Measurements from ENCODE around the gene USP16.

Gene USP16

DNA sequence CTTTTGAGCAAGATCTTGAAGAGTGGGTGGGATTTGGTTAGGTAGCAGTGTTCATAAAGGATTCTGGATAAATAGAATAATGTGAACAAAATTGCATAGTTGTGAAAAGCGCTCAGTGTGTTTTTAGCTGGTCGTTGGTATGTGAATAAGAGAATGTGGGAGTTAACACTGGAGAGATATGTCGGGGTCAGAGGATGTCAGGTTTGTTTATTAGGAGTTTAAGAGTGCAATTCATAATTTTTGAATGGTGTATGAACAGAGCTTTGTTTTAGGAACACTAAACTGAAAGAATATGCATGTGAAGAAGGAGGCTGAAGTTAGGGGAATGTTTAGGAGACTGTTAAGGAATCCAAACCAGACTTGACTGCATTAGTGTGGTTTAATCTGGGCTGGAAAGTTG is 9.4 kb downstream of the USP16 start:
- H3K4me3 ChIP-seq (ENCODE audit: low read depth, low read length): no peak overlapping the region
- TF ChIP-seq, protein P1, sequence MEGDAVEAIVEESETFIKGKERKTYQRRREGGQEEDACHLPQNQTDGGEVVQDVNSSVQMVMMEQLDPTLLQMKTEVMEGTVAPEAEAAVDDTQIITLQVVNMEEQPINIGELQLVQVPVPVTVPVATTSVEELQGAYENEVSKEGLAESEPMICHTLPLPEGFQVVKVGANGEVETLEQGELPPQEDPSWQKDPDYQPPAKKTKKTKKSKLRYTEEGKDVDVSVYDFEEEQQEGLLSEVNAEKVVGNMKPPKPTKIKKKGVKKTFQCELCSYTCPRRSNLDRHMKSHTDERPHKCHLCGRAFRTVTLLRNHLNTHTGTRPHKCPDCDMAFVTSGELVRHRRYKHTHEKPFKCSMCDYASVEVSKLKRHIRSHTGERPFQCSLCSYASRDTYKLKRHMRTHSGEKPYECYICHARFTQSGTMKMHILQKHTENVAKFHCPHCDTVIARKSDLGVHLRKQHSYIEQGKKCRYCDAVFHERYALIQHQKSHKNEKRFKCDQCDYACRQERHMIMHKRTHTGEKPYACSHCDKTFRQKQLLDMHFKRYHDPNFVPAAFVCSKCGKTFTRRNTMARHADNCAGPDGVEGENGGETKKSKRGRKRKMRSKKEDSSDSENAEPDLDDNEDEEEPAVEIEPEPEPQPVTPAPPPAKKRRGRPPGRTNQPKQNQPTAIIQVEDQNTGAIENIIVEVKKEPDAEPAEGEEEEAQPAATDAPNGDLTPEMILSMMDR (IDR thresholded peaks at IDR 0.05; ENCODE audit: borderline replicate concordance, insufficient read depth, low read depth, low read length): no peak

DNA sequence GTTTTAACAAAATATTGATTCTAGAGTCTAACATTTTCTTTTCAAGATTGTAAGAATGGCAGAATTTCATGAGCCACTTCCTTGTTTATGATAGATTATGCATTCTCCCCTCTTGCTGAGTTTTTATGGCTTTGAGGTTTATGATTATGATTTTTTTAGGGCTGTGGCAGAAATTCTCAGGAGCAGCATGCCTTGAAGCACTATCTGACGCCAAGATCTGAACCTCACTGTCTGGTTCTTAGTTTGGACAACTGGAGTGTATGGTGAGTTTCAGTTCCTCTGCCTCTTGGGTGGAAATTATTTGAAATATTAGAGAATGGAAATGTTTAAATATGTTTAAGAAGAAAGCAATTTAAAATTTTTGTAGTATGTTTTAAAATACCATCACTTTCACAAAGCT is 10.2 kb downstream of the USP16 start:
- TF ChIP-seq, protein P1 (IDR thresholded peaks at IDR 0.05; ENCODE audit: borderline replicate concordance, insufficient read depth, low read depth, low read length): no peak
- no peak overlapping the region for H3K4me3 ChIP-seq (ENCODE audit: low read depth, low read length)

DNA sequence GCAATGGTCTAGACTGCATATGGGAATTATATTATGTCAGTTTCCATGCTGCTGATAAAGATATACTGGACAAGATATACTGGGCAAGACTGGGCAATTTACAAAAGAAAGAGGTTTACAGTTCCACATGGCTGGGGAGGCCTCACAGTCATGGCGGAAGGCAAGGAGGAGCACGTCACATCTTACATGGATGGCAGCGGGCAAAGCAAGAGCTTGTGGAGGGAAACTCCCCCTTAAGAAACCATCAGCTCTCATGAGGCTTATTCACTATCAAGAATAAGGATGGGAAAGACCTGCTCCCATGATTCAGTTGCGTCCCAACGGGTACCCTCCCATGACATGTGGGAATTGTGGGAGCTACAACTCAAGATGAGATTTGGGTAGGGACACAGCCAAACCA is 27.8 kb downstream of the USP16 start:
- no peak overlapping the region for H3K4me3 ChIP-seq (ENCODE audit: low read depth, low read length)
- TF ChIP-seq, protein P1 (IDR thresholded peaks at IDR 0.05; ENCODE audit: borderline replicate concordance, insufficient read depth, low read depth, low read length): no peak

DNA sequence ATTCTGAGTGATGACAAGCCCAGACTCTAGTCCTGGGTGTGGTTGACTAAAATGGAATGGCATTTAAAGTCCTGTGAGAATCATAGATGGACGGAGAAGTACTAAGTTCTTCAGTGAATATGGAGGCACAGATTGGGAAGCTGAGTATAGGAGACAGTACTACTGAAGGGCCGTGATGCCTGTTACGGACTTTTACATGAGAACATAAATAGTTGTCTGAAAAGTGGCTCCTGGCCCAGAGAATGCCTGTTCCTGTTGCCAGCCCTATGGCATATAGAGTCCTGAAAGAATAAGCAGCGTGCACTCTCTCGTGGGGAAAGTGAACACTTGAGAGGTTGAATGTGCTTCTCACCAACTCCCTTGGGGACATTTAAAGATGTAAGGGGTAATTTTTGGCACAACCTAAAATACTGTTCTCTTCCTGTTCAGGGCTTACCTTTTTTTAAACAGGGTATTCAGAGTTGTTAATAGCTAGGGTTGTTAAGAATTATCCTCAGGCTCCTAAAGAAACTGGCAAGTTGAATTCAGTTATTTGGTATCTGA is 28.6 kb downstream of the USP16 start:
- H3K4me3 ChIP-seq (ENCODE audit: low read depth, low read length): no peak overlapping the region
- TF ChIP-seq, protein P1 (IDR thresholded peaks at IDR 0.05; ENCODE audit: borderline replicate concordance, insufficient read depth, low read depth, low read length): no peak

DNA sequence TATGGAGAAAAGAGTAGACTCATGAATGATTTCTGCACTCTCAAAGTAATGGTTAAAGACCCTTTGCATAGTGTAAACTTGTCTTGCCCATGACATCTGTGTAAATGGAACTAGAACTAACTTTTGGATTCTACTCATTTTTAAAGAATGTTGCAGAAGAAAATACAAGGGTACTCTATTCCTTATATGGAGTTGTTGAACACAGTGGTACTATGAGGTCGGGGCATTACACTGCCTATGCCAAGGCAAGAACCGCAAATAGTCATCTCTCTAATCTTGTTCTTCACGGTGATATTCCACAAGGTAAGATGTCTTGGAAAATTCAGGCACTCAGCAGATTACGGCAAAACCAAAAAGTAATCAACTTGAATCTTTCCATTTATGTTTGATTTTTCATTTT is 29.2 kb downstream of the USP16 start:
- H3K4me3 ChIP-seq (ENCODE audit: low read depth, low read length): no peak overlapping the region
- TF ChIP-seq, protein P1 (IDR thresholded peaks at IDR 0.05; ENCODE audit: borderline replicate concordance, insufficient read depth, low read depth, low read length): no peak

DNA sequence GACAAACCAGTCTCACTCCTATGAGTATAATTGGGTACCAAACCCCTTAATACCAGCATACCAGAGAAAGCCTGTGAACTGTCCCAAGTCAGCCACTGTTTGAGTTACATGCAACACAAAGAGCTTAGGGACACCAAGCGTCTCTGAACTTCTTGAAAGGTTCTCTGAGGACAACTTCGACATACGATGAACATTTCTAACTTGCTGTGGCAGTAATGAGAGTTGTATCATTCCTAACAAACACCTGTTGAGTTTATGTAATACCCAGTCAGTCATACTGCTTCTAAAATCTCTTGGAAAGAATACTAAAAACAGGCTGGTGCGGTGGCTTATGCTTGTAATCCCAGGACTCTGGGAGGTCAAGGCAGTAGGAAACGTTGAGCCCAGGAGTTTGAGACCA is 30.6 kb downstream of the USP16 start:
- H3K4me3 ChIP-seq (ENCODE audit: low read depth, low read length): no peak overlapping the region
- TF ChIP-seq, protein P1 (IDR thresholded peaks at IDR 0.05; ENCODE audit: borderline replicate concordance, insufficient read depth, low read depth, low read length): no peak

DNA sequence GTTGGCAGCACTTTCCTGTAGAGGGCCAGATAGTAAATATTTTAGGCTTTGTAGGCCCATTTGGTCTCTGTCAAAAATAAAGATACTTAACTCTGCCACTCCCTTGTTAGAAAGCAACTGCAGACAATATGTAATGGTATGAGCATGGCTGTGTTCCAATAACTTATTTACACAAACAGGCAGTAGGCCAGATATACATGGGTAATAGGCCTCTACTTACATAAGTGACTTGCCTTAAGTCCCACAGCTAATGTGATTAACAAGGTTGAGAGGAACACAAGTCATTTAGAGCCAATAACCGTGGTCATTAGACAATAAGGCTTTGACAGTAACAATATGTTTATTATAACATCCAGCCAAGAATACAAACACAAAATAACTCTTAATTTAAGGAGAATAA is 31.5 kb downstream of the USP16 start:
- no peak overlapping the region for H3K4me3 ChIP-seq (ENCODE audit: low read depth, low read length)
- TF ChIP-seq, protein P1 (IDR thresholded peaks at IDR 0.05; ENCODE audit: borderline replicate concordance, insufficient read depth, low read depth, low read length): no peak

Data from GM12875 (cell line).